GM18873 (cell line): ENCODE measurements around the gene UBE2Q2.
"Not testable (repeated sequence)": the region's sequence is repeated elsewhere in the genome, so short reads cannot be mapped to it uniquely, and the experiment has no call there.

Source experiments
- ATAC-seq: cut with Tn5 transposase; IDR thresholded peaks from one replicate; pipeline ENCODE4 v1.9.1; 2021; ENCODE audit warnings: mild to moderate bottlenecking, moderate library complexity, moderate number of reproducible peaks; ENCODE audit not compliant: unreplicated experiment, low FRiP score

UBE2Q2 gene

DNA sequence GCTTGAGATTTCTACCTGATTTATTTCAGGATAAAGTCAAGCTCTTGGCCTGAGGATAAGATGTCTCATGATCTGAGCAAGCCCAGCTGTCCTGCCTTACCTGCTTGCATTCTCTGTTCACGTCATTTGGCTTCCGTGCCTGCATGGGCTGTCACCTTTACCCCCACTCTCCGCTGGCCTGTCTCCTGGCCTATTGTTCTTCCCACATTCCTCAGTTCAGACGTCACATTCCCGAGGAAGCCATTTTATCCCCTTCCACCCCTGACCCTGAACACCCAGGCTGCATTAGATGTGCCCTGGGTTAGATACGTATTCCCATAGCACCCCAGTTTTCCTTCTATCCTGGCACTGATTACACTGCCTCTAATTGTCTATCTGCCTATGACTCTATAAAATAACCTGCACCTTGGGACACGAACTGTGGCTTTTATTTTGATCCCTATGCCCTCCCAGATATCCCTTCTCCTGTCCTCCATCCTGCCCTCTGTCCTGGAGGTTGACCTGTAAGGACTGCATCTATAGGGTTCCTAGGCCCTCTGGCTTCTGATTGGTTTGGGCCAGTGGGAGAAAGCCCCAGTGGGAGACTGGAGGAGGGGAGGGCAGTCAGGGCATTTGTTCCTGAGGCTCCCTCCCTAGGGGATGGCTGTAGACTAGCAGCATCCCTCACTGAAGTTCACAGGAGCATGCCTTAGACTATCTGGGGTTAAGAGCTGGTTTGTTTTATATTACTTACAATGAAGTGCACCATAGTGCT lies 19.2 kb upstream of the UBE2Q2 start:
- ATAC-seq: no peak

DNA sequence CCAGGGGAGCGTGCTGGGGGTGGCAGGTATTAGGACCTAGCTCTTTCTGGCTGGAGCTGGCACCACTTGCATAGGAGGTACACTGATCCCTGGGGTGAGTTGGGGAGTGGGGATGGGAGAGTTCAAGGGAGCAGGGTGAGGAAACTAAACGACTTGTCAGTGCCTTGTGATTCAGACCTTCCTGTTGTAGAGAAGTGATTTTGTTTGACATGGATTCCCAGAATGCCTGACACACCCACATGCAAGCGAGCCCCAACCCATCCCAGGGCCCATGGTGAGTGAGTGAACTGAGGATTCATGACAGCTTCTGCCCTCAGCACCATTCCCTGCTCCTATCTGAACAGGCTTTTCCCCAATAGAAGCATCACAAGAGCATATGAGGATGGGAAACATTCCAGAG lies 15.6 kb upstream of the UBE2Q2 start:
- no peak for ATAC-seq

DNA sequence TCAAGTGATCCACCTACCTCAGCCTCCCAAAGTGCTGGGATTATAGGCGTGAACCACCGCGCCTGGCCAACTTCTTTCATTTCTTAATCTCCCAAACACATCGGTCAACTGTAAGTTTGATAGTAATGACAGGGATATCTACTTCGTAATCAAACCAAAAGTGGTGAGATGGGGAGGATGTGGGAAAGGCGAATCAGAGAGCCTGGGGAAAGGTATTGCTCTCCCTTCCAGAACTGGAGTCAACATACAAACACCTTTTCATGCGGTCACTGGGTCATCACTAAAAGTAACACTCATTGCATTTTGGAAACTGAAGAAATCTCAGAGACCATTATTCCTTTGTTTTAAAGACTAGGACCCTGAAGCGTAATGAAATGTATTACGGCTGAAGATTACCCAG lies 14.8 kb upstream of the UBE2Q2 start:
- no peak for ATAC-seq

DNA sequence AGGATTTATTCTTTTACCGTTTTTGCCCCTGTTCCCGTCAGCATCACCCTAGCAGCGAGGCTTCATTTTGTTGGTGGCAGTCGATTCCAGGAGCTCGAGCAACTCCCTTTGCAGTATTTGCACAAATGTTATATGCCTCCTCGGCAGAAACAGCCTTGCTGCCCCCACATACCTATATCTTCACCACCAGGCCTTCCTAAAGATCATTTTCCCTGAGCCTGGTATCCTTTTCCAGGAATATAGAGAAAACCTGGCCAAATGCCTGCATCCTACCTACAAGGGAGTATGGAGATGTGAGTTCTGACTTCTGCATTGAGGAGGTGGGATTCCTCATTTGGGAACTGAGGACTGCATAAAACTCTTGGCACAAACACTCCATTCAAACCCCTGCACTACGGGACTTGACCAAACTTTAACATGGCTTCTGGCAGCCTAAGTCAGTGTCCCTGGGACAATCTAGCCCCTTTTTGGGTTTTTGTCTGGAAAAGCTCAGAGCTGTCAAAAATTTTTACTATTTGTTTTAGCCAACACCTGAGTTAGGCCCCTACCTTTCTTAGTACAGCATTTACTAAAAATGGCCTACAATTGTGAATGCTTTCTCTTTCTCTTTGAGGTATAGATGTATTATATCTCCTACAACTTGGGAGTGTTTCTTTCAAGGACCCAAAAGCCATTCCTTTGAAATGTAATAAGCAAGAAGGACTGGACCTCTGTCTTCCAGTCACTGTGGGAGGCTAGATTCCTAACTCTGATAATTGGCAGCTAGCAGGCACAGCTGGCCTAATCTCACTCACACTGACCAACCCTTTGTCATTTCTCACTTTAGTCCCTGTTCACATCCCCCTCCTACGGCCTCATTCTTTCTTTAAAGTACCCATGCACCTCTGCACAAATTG lies 12.1 kb upstream of the UBE2Q2 start:
- no peak for ATAC-seq

DNA sequence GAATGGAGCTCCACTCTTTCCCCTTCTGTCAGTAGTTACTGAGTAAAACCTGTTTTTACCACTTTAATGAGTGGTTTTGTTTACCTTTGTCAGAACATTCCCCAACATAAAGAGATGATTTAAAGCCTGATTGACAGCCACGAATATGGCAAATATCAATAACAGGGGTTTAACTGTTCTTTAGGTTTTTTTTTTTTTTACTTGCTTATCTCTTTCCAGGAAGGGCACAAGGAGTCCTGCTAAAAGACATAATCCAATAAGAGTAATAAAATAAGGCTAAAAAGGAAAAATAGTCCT lies 11.5 kb upstream of the UBE2Q2 start:
- ATAC-seq: no peak

DNA sequence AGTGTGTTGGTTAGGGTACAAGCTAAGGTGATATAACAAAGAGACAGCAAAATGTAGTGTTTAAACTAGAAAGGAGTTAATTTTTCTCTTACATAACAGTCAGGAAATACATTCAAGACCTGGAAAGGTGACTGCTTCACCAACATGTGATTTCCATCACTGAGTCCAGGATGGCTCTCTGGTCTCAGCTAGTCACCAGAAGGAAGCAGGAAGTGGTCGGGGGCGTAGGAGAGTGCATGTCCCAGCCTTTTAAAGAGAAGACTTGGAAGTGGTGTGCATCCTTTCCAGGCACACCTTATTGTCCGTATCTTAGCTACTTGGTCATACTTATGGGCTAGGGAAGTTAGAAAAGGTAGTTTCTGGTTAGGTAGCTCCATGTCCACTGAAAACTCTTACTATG lies 11.1 kb upstream of the UBE2Q2 start:
- no peak for ATAC-seq

DNA sequence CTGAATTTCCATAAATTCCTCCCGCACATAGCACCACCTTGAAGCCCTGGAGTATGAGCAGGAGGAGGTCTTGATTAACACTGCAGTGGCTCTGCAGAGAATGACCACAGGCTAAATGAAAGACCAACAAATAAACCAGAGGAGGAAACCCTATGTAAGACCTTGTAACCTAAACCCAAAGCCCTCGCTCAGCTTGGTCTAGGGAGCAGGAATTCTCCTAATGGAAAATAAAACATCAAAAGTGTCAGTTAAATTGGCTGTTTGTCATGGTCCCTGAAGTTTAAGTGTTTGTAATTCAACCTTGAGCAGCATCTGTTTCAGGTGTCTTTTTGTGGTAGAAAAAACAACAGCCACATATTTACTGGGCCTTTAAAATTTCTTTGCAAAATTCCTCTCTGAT lies 9.2 kb upstream of the UBE2Q2 start:
- no peak for ATAC-seq

DNA sequence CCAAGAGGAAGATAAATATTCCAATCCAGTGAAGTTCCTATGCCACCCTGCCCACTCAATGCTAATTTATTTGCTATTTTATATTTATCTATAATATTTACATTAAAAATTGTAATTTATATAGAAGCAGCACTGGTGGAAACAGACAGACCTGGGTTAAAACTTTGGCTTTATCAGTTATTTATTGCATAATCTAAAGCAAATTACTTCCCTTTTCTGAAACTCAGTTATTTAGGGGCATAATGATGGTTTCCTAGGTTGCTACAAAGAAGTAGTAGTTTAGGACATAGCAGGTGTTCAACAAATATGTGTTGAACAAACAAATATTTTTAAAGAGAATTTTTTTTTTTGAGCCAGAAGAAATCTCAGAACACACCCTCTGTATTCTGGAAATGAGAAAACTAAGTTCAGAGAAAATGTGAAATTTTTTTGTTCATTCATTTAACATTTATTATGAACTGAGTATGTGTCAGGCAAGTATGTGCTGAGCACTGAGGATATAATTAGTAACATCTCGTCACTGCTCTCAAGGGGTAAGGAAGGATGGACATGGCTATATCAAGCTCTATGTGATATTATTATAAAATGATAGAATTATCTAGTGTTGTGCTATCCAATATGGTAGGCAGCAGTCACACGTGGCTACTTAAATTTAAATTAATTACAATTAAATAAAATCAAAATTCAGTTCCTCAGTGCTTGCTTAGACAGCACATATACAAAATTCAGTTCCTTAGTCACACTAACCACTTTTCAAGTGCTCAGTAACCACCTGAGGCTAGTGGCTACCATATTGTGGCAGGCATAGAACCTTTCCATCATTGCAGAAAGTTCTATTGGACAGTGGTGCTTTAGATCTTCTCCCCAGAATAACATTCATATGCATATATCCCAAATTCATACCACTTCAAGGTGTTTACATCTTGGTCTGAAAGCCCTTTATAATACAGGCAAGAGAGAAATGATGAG lies 7.0 kb upstream of the UBE2Q2 start:
- no peak for ATAC-seq

DNA sequence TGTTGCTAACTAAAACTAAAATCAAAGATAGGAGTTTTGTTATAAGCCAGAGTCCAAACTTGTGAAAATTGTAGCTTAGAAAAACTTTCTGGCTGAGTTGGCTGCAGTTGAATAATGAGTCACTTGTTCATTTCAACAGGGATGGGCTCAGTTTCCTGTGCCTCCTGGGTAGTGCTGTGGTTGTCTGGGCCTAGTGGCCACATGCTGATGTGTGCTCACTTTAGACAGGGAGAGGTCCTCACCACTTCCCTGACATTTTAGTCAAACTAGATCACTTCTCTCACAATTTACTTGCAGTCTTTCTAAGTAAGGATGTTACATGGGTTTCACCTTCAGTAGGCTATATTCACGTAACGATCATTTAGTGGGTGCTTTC lies 6.3 kb upstream of the UBE2Q2 start:
- no peak for ATAC-seq

DNA sequence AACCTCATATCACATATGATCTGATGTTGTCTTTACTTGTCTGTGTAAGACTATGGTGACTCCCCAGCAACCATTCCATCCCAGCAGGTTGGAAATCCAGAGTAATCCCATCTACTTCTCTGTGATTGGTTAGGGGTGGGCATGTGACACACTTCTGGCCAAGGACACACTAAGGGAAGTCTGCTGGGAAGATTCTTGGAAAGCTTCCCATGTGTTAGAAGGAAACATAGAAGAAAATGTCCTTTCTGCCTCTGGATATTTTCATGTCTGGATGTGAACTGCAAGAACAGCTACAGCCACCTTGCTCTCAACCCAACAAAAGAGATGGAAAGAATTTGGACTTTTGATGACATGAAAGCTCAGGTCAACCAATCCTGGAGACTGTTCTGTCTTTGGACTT lies 2.6 kb upstream of the UBE2Q2 start:
- no peak for ATAC-seq

DNA sequence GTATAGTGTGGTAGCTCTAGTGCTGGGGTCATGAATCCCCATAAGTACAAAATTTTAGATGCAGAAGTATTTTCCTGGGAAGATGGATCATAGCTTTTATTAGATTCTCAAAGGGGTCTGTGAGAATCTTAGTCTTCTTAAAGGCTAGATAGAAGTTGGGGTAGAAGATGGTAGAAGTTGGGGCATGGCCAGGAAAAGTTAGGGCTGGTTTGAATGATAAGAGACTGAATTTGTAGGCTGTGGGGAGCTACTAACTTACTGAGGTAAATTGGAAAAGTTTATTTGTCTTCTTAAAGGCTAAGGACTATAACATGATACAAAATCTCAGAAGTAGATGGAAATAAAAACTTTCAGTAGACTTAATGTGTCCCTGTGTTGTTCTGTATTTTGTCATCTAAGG lies 1.6 kb upstream of the UBE2Q2 start:
- ATAC-seq: no peak

DNA sequence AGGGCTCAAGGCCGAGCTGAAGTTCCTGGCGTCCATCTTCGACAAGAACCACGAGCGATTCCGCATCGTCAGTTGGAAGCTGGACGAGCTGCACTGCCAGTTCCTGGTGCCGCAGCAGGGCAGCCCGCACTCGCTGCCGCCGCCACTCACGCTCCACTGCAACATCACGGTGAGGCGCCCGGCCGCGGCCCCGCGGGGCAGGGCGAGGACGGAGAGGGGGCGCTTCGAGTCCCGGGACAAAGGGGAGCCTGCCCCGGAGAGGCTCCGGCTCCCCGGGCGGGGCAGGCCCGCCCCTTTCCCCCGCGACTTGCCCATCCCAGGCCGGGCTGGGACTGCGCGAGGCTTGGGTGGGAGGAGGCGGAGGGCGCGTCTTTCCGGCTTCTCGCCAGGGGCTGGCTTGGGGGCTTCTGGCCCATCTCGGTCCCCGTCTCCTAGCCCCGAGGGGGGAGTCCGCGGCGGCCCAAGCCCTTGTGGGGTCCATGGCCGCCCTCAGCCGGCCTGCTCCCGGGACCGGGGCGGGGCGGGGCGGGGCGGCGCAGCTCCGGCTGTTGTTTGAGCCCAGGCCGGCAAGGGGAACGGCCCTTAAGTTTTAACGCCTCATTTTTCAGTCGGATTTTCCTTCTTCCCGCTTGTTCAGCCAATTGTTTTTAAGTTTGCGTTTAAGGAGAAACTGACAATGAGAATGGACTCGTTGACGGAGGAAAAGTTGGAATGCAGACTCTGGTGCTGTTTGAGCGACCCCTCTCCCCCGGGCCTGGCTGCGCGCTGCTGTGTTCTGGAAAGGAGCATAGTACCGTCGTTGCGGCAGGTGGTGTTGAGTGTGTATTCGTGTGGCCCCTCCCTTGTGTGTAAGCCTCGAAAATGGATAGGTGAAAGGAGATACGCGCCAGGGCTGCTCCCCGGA lies 683 bp downstream of the UBE2Q2 start:
- ATAC-seq: no peak

DNA sequence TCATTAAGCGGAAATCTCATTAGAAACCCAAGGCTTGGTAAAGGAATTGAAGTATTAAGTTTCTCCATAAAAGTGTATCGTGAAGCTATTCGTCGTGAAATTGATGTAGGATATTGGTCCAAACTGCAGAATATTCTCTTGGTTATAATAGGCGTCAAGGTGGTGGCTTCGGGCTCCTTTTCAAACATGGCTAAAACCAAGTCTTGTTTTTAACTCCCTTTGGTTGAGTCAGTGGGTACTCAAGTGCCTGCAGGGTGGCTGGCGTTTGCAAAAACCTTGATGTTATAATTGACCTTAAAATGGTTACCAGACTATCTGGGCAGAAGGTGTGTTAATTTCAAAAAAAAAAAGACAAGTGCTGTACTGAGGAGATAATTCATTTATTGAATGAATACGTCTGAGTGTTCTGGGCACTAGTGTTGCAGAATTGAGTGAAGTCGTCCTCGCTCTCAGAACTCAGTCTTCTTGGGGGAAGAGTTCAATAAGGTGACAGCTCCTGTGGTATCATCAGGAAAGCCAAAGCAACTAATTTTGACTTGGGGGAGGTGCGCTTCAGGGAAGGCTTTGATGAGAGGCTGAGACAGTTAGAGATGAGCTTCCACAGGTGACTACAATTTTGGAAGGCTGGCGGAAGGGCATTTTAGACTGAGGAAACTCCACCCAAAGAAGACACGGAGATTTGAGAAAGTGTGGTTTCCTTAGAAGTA lies 1.5 kb downstream of the UBE2Q2 start:
- no peak for ATAC-seq

DNA sequence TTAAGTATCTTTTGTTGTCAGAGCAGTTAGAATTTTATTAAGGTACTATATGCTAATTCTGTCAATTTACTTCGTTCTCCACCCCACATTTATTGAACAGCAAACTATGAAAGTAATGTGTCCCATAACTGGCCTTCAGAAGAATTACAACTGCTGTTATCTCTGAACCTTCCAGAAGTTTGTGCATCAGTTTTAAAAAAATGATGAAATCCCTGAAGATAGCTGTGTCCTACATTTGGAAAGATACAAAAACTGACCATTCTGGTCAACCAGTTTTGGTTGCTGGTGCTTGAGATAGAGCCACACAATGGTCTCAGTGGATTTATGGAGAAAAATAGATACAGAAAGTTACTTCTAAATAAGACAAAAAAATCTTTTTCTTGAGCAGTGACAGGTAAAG lies 5.9 kb downstream of the UBE2Q2 start:
- no peak for ATAC-seq

DNA sequence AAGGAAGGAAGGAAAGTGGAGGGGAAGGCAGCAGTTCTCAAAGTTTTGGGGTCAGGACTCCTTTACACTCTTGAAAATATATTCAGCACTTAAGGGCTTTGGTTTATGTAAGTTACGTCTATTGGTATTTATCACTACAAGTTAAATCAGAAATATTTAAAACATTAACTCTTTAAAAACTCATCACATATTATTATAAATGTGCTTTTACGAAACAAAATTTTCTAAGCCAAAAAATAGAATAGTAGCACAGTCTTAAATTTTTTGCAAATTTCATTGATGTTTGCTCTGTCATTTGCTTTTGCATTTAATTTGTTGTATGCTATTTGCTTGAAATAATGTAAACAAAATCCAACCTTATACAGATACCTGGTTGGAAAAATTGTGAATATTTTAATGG lies 7.5 kb downstream of the UBE2Q2 start:
- no peak for ATAC-seq

DNA sequence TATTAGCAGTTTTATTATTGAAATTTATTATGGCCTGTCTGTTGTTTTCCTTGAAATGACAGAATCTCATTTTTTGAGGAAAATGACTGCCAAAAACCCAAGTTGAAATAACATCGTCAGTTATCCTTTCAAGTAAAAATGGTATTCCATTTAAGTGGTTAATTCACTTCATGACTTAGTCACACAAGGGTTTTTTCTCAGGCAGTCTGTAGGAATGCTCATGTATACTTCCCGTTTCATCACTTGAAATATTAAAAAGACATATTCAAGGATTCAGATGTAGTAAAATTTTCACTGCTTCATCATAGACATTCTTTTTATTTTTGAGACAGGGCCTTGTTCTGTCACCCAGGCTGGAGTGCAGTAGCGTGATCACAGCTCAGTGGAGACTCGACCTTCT lies 8.3 kb downstream of the UBE2Q2 start:
- ATAC-seq: not testable (repeated sequence)

DNA sequence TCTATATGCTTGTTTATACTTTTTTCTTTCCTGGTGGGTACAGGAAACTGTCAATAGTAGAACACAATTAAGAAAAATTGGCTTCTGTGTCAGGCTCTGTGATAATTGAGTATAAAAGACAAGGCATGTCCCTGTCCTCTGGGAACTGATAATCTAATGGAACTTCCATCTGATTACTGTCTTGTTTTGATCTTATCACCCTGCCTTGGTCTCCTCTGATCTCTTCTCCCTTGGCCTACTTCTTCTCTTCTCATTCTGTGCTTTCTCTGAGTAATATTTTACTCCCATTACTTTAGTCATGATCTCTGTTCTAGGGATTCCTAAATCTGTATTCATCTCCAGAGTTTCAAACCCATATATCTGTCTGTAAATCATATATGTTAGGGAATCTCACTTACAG lies 14.6 kb downstream of the UBE2Q2 start:
- no peak for ATAC-seq

DNA sequence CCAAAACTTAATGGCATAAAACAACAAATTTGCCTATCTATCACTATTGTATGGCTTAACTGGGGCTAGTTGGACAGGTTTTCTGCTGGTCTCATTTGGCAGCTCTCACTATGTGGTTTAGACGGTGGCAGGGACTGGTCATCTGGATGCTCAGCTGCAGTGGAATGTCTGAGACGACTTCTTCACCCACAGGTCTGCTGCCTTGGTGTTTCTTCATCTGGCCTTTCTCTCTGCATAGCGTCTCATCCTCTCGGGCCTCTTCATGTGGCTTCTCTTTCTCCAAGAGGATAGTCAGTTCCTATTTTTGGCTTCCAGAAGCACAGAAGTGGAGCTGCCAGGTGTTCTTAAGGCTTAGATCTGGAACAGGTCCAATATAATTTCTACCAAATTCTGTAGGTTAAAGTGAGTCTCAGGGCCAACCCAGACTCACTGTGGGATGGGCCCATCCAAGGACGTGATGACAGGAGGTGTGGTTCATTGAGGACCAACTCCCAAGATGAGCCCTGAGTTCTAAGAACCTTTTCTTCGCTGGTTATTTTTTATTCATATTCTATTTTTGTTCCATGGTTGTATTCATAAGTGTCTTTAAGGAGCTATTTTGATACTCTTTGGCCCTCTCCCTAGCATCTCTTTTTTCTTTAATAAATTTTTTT lies 18.6 kb downstream of the UBE2Q2 start:
- ATAC-seq: no peak

DNA sequence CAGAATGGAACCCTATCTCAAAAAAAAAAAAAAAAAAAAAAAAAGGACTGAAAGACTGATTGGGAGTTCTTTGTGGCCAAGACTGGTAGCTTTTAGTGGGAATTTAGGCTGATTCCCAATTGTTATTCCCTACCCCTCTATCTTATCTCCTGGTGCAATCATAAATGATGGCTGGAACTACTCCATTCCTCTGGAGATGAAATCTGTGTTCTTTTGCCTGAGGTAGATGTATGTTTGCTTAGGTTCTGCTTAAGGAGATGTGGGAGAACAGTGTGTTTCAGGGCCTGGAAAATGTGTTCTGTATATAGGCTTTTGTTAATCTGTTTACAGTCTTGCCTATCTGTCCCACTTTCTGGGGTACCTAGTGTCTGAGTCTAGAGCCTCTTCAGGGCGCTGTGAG lies 19.5 kb downstream of the UBE2Q2 start:
- no peak for ATAC-seq
